ENCODE results near the gene GDPD3. TPM values are rescaled to one million over a fixed set of nuclear protein-coding genes. Genes with fewer than 3 reads are reported as not detected.

Gene GDPD3
- total RNA-seq, 1 donor from 2014 or later: 4.6 TPM

DNA sequence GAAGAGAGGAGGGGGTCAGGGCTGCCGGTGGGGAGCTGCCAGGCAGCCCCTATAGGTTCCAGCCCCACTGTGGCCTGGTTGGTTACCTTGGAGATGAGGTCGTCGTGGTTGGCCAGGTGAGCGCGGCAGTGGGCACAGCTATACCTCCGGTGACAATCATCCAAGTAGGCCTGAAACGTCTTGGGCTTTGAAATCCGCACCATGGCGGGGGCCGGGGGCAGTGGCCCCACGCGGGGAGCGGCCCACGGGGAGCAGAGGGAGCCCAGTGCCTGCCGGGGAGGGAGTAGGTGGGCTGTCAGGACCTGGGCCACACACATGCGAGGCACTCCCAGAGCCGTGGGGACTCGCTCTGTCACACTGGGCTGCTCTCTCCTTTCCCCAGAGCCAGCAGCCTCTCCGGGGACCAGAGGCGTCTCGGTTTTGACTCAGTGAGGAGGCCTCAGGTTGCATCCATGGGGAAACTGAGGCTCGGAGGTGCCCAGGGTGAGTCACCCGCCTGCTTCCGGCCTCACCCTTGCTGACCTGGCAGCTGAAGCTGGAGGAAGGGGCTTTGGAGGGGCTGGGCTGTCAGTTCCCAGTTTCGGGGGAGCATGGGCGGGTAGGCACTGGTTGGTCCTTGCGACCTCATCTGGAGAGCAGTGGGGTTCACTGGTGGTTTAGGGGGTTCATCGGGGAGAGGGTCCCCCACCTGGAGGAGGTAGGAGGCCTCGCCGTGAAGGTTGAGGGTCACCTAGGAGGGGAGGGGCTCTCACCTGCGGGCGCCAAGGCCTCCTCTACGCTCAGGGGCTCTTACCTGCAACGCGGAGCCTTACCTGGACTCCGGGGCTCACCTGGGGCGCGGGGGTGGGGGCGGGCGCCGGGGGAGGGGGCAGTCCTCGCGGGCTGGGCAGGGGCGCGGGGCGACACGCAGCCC is 17.9 kb downstream of the GDPD3 start:
- no peak for DNase-seq

GRCh38 chr16:30094541-30095165 is 18.7 kb downstream of the GDPD3 start:
- DNase-seq: no peak

DNA sequence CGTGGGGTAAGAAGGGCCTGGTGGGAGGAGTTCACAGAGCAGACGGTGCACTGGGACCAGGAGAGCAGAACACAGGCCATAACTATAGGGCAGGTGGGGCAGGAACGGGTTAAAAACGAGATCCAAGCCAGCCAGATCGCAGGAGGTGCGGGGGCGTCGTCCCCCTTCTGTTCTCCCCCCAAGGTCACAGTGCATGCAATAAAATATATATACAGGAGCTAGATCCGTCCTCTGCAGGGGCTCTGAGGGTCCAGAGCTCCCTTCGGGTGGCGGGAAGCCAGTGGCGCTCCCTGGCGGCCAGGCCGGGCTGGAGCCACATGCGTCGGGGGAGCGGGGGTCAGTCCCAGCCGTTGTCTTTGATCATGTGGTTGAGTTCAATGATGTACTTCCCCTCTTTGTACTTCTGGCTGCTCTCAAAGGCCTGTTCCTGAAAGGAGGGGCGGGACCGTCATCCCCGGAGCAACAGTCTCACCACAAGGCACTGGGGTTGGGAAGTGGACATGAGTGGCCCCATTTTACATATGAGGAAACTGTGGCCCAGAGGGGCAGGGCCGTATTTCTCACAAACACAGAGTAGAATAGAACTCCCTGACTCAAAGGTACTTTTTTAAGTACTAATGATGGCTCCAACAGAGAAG is 20.8 kb downstream of the GDPD3 start:
- DNase-seq: peak; percentile 63

DNA sequence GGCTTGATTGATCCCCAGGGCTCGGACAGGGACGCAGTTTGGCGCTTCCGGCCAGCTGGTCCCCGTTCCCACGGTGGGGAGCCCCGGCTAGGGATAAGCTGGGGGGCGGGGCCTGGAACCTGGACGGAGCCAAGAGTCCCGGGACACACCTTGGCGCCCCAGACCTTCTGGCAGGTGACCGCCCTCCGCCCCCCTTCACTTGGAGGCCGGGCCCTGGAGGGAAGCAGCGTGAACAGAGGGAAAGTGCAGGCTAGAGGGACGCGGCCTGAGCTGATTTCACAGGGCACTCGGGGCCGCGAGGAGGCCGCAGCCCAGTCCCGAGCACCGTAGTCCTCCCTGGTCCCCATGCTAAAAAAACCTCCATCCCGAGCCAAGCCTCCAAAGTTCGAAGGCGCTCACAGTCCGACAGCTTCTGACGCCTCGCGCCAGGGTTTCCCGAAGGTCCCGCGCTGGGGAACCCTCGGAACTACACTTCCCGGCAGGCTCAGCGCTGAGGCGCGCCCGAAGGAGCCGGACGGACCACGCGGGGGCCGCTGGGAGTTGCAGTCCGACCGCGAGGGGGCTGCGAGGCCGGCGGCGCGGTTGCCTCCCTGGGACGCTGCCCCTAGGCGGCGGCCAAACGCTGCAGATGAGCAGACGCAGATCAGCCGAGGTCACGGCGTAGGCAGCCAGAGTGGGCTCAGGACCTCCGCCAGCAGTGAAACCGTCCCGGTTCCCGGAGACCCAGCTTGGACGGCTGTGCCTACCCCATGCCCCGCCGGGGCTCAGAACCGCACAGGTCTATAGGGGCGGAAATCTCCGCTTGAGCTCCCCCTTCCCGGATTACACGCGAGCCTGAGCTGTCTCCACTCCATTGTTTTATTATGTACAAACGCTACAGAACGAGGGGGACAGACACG is 21.6 kb downstream of the GDPD3 start, which contains the start of gene TBX6:
Gene TBX6 (minus strand): TSS at position 451 of the 899 bp plus-strand sequence. CDS start 731 bp downstream, outside the sequence.
- peak; percentile 85 for DNase-seq

GRCh38 chr16:30090610-30091331 is 22.6 kb downstream of the GDPD3 start:
- no peak for DNase-seq

DNA sequence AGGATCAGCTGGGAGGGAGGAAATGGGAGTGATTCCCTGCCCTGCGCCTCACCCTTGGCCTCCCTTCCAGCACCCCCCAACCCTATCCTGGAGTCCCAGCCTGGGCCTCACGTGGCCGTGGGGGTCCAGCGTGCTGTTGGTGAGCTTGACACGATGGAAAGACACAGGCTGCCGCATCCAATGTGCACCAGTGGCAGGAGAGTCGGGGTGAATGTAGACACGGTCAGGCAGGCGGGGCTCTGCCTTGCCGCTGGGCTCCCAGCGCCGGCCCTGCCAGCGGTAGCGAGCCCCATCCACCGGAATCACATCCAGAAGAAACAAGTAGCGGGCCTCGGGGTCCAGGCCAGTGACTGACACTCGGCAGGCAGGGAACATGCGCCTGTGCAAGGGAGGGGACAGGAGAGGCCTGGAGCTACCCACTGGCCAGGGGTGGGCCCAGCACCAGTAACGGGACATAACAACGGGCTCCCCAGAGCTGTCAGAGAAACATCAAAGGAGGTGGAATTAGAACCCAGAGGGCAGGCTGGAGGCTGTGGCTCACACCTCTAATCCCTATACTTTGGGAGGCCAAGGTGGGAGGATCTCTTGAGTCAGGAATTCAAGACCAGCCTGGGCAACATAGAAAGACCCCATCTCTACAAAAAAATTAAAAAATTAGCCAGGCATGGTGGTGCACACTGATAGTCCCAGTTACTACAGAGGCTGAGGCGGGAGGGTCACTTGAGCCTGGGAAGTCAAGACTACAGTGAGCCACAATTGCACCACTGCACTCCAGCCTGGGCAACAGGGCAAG is 24.3 kb downstream of the GDPD3 start:
- no peak for DNase-seq

GRCh38 chr16:30088237-30088831 is 25.0 kb downstream of the GDPD3 start:
- no peak for DNase-seq

- DNase-seq: no peak
Observed at GRCh38 chr16:30087181-30087898, 26.0 kb downstream of the GDPD3 start.

GRCh38 chr16:30086291-30087140 is 26.8 kb downstream of the GDPD3 start:
- DNase-seq: no peak

DNA sequence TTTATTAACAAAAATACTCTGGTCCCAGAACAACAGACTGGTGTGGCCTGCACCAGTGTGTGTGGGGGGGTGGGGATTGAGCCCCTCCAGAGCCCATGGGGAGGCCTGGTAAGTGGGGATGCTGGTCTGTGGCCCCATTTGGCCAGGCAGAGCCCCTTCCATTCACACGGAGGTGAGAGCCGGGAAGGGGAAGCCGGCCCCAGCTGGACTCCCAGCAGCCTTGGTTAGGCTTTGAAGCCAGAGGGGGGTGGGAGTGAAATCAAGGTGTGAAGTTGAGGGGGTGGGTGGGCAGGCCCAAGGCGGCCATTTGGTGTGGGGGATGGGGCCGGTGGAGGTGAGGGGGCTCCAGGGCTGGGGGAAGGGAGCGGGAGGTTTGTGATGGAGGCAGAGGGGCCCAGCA is 27.5 kb downstream of the GDPD3 start:
- no peak for DNase-seq

- DNase-seq: no peak
Observed at GRCh38 chr16:30085247-30085646, 28.1 kb downstream of the GDPD3 start.

GRCh38 chr16:30084816-30085159 is 28.5 kb downstream of the GDPD3 start:
- DNase-seq: no peak

DNA sequence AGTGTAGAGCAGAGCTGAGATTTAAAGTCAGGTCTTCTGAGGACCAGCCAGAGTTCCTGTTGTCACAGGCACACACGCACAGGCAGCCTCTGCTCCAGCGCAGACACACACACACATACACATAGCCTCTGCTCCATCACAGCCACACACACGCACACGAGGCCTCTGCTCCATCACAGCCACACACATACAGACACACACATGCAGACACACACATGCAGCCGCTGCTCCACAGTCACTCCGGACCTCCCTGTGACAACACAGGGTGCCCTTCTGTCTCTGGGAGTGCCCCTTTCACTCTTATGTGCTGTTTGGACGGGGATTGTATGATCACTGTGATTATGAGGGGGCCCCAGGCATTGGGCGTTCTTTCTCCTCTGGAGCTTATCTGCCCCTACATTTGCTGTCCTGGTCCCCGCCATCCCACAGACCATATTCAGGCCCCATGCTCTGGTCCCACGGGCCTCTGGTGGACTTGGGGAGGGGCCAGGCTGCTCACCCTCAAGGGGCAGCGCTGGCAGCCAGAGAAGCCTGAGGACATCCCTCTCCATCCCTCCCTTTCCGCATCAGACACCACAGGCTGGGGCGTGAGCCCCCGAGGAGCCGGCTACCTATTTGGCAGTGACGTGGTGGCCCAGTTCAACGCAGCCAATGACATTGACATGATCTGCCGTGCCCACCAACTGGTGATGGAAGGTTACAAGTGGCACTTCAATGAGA is 29.1 kb downstream of the GDPD3 start:
- no peak for DNase-seq

GRCh38 chr16:30083216-30084055 is 29.9 kb downstream of the GDPD3 start:
- DNase-seq: no peak

GRCh38 chr16:30082545-30083090 is 30.7 kb downstream of the GDPD3 start:
- DNase-seq: no peak

GRCh38 chr16:30079480-30079879 is 33.9 kb downstream of the GDPD3 start:
- DNase-seq: no peak
